WTC11 (cell line): Measurements from ENCODE around the gene NSDHL.

Experiments
- ELF4 ChIP-seq: sonication (generic); formaldehyde crosslinking; IDR thresholded peaks from 2 replicates; pipeline ENCODE4 v1.8.1; 2022; ENCODE audit warnings: low read depth, mild to moderate bottlenecking, moderate library complexity, missing genetic modification reagents
- NR1H2 ChIP-seq: sonication (generic); formaldehyde crosslinking; IDR thresholded peaks from 2 replicates; pipeline ENCODE4 v1.9.0; 2021; ENCODE audit warnings: mild to moderate bottlenecking, moderate library complexity, missing genetic modification reagents
- RORB ChIP-seq: fragments of 250-450 bp; sonication (Bioruptor Pico); IDR thresholded peaks from 2 replicates; pipeline ENCODE4 v1.9.0; 2021; ENCODE audit warnings: mild to moderate bottlenecking
- TEAD1 ChIP-seq: sonication (generic); formaldehyde crosslinking; IDR thresholded peaks from 2 replicates; pipeline ENCODE4 v1.8.0; 2022; ENCODE audit warnings: mild to moderate bottlenecking, missing genetic modification reagents
- TEAD4 ChIP-seq: sonication (generic); formaldehyde crosslinking; IDR thresholded peaks from 2 replicates; pipeline ENCODE4 v1.8.0; 2022; ENCODE audit warnings: mild to moderate bottlenecking, missing genetic modification reagents
- TF ChIP-seq, protein P1 (sequence below): fragments of 200-600 bp; IDR thresholded peaks from 2 replicates; pipeline ENCODE4 v1.8.0; 2022; ENCODE audit warnings: antibody characterized with exemption
- TF ChIP-seq, protein P2 (sequence below): sonication (generic); formaldehyde crosslinking; IDR thresholded peaks from 2 replicates; pipeline ENCODE4 v1.8.1; 2022; ENCODE audit warnings: mild to moderate bottlenecking, moderate library complexity, missing genetic modification reagents

DNA sequence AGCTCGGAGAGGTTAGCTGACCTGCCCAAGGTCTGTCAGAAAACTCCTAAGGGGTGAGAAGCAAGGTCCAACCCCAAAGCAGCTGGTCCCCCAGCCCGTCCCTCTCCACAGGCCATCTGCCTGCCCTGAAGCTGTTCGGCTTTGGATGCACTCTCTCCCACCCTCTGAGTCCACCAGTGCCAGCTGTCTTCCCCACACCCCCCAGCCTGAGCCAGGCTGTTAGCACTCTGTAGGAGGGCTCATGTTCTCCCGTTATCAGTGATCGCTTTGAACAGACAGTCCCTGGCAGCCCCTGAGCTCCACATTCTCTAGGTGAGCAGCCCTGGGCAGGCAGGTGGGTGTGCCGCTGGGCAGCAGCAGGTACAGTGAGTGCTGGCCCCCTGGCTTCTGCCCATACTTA, 83.0 kb downstream of the NSDHL start:
- TF ChIP-seq ELF4 (CRISPR knock-in tag) (no peak), NR1H2 (CRISPR knock-in tag) (no peak), TEAD4 (CRISPR knock-in tag) (no peak), RORB (no peak), TEAD1 (CRISPR knock-in tag) (no peak)
- TF ChIP-seq, protein P1, sequence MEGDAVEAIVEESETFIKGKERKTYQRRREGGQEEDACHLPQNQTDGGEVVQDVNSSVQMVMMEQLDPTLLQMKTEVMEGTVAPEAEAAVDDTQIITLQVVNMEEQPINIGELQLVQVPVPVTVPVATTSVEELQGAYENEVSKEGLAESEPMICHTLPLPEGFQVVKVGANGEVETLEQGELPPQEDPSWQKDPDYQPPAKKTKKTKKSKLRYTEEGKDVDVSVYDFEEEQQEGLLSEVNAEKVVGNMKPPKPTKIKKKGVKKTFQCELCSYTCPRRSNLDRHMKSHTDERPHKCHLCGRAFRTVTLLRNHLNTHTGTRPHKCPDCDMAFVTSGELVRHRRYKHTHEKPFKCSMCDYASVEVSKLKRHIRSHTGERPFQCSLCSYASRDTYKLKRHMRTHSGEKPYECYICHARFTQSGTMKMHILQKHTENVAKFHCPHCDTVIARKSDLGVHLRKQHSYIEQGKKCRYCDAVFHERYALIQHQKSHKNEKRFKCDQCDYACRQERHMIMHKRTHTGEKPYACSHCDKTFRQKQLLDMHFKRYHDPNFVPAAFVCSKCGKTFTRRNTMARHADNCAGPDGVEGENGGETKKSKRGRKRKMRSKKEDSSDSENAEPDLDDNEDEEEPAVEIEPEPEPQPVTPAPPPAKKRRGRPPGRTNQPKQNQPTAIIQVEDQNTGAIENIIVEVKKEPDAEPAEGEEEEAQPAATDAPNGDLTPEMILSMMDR, result no peak
- TF ChIP-seq, protein P2, sequence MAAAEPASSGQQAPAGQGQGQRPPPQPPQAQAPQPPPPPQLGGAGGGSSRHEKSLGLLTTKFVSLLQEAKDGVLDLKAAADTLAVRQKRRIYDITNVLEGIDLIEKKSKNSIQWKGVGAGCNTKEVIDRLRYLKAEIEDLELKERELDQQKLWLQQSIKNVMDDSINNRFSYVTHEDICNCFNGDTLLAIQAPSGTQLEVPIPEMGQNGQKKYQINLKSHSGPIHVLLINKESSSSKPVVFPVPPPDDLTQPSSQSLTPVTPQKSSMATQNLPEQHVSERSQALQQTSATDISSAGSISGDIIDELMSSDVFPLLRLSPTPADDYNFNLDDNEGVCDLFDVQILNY (CRISPR knock-in tag), result no peak
